Measurements from ENCODE around the gene POTEB.
"Not testable (repeated sequence)": the region's sequence is repeated elsewhere in the genome, so short reads cannot be mapped to it uniquely, and the experiment has no call there.

The POTEB gene

GRCh38 chr15:21877635-21878034 lies at the start of gene POTEB:
POTEB (minus strand) TSS chr15:21877735; CDS start chr15:21877246, 489 bp downstream.
- DNase-seq, result not testable (repeated sequence)

GRCh38 chr15:21890955-21891354 lies 13.4 kb upstream of the POTEB start:
- DNase-seq, result not testable (repeated sequence)

- DNase-seq, result not testable (repeated sequence)
Measured at GRCh38 chr15:21889542-21889941, 12.0 kb upstream of the POTEB start.

GRCh38 chr15:21838831-21839230 lies 38.7 kb downstream of the POTEB start:
- not testable (repeated sequence) for DNase-seq
